ENCODE data around the gene CD96.
A peak's percentile ranks its signal among the peaks of the same experiment; 100 is the strongest.
"Not testable (repeated sequence)": the region's sequence is repeated elsewhere in the genome, so short reads cannot be mapped to it uniquely, and the experiment has no call there.

Gene CD96, protein sequence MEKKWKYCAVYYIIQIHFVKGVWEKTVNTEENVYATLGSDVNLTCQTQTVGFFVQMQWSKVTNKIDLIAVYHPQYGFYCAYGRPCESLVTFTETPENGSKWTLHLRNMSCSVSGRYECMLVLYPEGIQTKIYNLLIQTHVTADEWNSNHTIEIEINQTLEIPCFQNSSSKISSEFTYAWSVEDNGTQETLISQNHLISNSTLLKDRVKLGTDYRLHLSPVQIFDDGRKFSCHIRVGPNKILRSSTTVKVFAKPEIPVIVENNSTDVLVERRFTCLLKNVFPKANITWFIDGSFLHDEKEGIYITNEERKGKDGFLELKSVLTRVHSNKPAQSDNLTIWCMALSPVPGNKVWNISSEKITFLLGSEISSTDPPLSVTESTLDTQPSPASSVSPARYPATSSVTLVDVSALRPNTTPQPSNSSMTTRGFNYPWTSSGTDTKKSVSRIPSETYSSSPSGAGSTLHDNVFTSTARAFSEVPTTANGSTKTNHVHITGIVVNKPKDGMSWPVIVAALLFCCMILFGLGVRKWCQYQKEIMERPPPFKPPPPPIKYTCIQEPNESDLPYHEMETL

GRCh38 chr3:111541911-111542483 lies at the start of gene CD96:
TSS of gene CD96 (plus strand) at chr3:111542197. CDS start at chr3:111542249, 52 bp downstream.
- peak; percentile 68 for DNase-seq

- DNase-seq = no peak
Observed at GRCh38 chr3:111493276-111493675, 48.7 kb upstream of the CD96 start.

GRCh38 chr3:111496894-111497559 lies 45.0 kb upstream of the CD96 start:
- DNase-seq = no peak

GRCh38 chr3:111498022-111498421 lies 44.0 kb upstream of the CD96 start:
- no peak for DNase-seq

DNA sequence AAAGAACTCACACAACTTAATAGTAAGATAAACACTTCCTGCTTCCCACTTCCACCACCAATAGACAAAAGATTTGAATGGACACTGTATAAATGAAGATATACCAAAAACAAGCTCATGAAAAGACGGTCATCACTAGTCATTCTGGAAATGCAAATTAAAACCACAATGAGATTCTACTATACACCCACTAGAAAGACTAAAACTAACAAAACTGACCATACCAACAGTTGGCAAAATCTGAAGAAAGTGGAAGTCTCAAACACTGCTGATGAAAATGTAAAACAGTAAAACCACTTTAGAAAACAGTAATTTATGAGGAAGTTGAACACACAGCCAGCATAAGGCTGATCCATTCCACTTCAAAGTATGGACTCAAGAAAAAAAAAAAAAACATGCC lies 35.6 kb upstream of the CD96 start:
- no peak for DNase-seq

DNA sequence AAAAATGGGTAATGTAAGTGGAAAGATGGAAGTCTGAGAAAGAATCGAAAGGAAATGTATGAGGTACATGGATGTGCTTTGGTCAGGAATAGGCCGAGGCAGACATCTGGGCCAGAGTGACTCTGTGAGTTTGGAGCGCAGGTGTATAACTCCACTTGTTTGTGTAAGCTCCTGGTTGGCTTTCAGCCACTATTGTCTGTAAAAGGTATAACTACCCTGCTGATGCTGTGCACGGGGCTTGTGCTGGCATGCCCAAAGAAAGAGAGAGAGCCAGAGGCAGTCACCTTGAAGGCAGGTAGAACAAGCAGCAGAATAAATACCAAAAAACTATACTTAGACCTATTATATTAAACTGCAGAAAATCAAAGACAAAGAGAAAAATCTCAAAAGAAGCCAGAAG lies 32.7 kb upstream of the CD96 start:
- DNase-seq = no peak

DNA sequence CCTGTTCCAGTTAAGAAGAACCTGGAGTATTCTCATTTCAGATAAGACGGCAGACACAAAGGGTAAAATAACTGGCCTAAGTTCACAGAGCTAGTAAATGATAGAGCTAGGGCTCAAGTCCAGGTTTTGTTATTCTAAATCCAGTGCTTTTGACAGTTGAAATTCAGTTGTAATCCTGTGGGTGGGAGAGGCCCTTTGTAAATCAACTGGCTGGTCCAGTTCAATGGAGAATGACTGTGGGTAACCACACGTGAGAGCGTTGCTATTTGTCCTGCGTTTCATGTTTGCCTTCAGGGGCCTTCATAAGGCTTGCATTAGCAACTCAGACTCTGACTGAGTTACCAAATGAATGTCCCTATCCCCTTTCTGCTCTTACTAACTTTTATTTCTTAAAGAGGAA lies 24.2 kb upstream of the CD96 start:
- no peak for DNase-seq

DNA sequence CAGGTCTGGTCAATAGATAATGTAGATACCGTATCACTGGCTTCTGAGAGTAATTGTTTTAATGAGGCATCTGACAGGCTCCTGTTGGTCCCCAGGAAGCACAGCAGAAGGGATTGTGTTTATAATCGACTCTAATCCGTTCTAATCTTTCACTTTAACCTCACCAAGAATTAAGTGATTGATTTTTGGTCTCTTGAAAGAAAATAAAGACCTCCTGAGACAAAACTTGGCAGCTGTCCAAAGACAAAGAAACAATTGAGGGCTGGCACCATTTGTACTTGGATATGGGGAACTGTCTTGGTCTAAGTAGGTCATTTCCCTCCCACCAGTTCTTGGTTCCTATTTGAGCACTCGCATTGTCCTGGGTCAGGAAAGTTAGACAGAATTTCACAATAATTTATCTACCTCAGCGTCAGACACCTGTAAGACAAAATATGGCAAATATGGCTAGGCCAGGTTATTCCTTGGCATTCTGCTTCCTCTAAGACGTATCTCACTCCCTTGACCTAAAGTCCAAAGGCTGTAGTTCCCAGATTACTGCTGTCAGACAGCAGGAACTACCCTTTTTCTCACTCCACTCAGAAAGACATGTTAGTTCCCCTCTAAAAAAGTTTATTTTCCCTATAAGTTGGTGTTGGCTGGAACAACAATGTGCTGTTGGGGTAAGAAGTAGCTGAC lies 22.7 kb upstream of the CD96 start:
- no peak for DNase-seq

DNA sequence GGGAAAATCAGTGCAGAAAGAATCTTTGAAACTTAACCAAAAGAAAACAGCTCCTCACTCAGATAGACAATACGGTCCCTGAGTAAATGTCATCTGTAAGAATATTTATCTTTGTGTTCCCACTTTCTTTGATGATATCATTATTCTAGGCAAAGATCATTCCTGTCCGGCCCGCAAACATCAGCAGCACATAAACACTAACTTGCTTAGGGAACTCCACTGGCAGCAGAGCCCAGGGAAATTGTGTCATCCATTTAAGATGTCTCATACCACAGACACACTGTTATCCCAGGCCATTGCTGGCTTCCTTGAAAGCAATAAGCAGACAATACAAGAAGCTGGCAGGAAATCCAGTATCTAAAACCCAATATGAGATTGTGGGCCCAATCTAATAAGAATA lies 20.1 kb upstream of the CD96 start:
- DNase-seq = no peak

DNA sequence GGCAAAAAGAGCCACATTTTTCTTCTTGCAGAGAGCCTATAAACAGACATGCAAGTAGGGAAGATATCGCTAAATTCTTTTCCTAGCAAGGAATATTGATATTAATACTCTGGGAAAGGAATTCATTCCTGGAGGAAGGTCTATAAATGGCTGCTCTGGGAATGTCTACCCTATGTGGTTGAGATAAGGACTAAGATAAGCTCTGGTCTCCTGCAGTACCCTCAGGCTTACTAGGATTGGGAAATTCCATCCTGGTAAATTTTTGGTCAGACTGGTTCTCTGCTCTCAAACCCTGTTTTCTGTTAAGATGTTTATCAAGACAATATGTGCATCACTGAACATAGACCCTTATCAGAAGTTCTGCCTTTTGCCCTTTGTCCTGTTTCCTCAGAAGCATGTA lies 17.5 kb upstream of the CD96 start:
- not testable (repeated sequence) for DNase-seq

DNA sequence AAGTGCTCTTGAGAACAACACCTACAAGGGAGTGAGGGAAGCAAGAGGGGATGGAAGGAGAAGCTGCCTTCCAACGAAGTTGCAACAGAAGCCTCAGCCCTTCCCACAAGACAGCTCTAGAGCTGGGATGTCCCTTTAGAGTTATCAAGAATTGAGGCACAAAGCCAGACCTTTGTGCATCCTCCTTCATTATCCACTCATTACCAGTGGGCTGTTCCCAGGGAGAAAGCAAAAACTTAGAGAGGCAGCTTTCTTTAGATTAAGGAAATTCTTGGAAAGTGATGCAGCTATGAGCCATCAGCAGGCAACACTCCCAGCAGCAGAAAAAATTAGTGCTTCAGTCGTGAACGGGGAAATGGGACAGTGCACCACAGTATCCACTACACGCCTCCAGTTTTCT lies 10.6 kb upstream of the CD96 start:
- DNase-seq = no peak

- DNase-seq = no peak
Observed at GRCh38 chr3:111534701-111535100, 7.3 kb upstream of the CD96 start.

- no peak for DNase-seq
Observed at GRCh38 chr3:111538111-111538510, 3.9 kb upstream of the CD96 start.

DNA sequence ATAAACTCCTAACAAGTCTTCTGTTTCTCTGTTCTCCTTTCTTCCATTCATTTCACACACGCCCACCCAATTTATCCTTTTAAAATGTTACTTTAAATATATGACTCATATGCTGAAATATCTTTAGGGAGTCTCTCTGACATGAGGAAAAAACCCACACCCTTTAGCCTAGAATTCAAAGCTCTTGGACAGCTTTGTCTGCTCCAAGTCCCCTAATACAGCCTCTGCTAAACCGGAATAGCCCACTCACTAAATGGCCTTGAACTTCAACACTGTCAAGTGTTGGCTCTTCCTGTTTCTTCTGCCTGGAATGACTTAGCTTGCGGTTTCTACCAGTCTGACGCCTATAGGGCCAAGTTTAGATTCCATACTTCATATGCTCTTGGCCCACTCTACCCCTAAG lies 3.3 kb upstream of the CD96 start:
- no peak for DNase-seq

DNA sequence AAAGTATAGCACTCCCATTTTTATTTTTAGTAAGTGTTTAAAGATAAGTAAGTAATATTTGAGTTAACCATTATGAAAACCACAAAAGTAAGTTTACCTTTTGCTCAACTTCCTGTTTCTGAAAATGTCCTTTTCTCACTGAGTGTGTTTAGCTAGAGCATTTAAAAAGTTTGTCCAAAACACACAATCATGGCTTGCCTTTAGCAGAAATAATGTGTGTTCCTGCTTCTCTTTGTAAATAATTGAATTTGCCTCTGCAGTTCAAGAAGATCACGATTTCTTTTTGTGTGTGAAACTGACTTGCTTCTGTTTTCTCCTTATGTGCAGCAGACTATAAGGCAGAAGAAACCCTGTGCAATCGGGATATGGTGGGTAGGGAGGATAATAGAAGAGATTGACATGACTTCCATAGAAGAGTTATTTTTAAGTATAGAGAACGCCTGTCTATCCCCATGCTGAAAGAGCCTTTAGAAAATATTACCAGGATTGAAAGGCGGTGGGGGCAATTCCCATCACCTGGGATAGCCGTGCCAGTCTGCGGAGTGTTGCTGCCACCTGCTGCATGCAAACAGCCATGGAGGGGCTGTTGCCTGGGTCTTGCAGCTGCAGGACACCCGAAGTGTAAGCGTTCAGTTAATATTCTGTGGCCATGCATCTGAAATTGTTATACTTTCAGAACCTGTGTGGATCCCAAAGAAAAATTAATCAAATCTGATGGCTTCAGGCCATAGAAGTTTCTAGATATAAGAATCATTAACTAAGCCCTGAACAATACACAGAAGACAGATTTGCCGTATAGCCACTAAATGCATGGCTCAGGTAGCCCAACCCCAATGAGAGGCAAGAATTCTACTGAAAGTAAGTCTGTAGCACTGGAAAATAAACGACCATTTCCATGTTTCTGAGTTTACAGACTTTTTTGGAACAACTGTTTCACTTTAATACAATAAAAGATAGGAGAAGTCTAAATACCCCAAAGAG lies 2.4 kb upstream of the CD96 start:
- DNase-seq = peak; percentile 62

DNA sequence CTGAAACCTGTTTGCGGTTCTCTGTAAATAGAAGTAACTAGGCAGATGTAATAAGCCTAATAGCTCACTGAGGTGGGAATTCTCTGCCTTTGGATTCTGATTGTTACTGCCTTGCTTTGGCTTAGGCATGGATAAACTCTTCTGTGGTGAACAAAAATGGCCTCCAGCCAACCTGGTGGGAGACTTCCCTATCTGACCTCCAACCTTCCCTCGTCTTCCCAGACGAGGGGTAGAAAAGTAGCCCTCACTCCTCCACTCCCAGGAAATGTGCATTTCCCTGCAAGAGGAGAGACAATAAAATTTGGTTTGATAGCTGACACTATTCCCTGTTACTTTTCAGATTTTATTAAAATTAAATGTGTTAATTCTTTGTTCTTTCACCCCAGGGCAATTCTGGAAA lies 606 bp upstream of the CD96 start:
- DNase-seq = no peak

- DNase-seq = no peak
Observed at GRCh38 chr3:111542611-111543300, 759 bp downstream of the CD96 start.

- no peak for DNase-seq
Observed at GRCh38 chr3:111545349-111545748, 3.4 kb downstream of the CD96 start.

GRCh38 chr3:111547631-111548030 lies 5.6 kb downstream of the CD96 start:
- peak; percentile 44 for DNase-seq

GRCh38 chr3:111548092-111548491 lies 6.1 kb downstream of the CD96 start:
- DNase-seq = no peak

- no peak for DNase-seq
Observed at GRCh38 chr3:111548756-111549155, 6.8 kb downstream of the CD96 start.

All from activated gamma-delta T cell treated with Interleukin-2 at 50 U/mL for 16 hours (primary cell).